GM19023 (cell line): ENCODE measurements around the gene ADAMTS9.

Experiments
- ATAC-seq: cut with Tn5 transposase; IDR thresholded peaks from one replicate; pipeline ENCODE4 v1.9.1; 2021; ENCODE audit warnings: mild to moderate bottlenecking, moderate library complexity; ENCODE audit not compliant: unreplicated experiment

ADAMTS9 gene

DNA sequence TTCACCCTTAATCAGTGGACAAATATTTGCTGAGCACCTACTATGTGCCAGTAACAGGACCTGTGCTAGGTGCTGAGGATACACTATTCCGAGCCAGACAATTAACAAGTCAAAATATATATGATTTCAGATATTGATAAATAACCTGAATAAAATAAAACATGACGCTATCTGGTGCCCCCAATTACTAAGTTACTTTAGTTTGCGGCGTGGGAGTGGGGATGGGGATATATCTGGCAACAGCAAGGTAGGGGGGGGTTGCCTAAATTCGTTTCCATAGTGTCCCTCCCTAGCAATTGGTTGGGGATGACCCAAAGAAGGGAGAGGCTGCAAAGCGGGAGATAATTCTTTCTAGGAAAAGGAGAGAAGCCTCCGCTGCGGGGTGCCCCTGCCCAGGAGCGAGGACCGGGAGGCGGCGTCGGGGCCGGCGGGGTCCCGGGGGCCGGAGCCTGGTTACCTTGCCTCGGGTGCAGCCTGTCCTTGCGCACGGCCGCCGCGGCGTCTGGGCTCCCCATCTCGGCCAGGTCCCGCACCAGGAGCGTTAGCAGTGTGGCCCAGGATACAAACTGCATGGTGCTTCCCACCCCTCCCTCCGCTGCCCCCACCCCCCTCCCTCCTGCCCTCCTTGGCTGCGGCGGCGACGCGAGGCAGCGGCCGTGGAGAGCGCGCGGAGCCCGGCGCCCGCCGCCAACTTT lies 567 bp downstream of the ADAMTS9 start:
- no peak for ATAC-seq

DNA sequence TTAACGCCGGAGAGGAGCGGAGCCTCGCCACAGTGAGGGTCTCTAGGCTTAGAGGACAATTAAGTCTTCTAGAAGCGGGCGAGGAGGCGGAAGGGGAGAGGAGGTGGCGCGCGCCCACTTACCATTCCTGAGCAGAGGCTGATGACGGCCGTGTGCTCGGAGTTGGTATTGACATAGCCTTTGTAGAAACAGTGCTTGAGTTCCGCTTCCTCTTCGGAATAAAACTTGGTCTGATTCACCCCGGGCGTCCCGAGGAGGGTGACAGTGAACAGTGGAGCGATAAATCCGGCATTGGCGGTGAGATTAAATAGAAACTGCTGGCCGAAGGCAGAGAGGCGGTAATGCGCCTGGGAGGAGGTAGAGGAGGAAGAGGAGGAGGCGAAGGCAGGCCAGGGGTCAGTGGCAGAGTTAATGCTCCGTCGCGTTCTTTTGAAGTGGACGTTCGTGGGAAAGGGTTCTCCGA lies 1.3 kb downstream of the ADAMTS9 start:
- no peak for ATAC-seq

DNA sequence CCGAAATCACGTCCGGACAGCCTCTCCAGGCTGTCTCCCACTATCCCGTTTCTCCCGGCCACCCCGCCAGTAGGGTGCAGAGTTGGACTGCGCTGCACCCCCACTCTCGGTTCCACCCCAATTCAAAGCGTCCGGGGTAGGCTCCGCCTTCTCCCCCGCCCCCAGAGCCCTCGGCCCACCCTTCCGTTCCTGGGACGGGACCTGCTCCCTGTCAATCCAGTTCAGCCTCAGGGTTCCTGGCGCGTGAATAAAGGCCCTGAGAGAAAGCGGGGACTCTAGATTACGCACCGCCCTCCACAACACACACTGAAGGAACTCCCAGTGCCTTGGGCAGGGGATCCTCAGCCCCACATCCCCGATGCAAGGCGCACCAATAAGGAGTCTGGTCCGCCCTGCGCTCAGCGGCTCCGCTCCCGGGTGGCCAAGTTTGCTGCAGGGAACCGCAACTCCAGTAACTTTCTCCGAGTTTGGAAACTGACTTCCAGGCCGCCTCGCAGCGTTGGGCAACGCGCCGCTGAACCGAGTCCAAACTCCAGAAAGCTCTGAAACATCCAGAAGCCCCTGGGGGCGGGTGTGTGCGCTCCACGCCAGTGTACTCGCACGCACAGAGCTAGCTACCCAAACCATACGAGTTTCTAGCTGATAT lies 1.9 kb downstream of the ADAMTS9 start:
- no peak for ATAC-seq

DNA sequence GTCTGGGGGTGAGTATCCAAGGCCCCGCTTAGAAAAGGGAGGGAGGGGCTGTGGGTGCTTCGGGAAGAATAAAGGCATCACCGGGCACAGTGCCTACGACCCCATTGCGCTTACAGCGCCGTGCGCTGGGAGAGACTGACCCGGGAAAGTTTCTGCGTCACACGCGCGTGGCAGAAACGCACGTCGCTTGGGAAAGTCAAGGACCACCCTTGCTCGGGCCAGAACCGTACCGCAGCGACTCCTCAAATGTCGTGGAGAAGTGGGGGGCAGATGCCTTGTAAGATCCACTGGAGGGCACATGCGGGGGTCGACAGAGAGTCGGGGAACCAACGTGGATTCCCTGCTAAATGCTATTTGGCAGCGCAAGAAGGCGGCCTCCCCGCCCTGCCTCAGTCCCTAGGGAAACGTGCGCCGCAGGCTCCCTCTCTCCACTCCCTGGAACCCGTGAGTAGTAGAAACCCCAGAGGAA lies 2.4 kb downstream of the ADAMTS9 start:
- ATAC-seq, result no peak

DNA sequence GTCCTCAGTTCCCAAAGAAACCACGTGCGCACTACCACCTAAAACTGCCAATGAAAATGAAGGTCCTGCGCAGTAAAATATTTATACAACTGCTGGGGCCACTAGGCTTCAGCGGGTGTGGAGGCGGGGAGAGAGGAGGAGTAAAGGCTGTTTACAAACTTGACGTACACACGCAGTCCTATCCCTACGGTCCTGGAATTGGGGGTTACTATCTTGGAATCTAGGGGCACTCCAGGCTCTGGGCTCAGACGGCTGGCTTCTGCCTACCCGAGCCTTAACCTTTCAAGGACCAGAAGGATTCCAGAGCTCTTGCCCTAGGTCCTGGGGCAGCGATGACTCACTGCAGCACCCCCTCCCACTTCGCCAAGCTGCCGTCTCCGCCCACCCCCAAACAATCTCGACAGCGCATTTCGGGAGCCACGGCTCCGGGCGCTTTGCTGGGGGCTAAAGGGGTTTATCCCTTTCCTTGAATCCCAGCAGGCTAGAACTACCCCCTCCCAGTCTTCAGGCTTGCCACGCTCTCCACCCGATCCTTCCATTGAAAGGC lies 3.0 kb downstream of the ADAMTS9 start:
- ATAC-seq, result no peak

DNA sequence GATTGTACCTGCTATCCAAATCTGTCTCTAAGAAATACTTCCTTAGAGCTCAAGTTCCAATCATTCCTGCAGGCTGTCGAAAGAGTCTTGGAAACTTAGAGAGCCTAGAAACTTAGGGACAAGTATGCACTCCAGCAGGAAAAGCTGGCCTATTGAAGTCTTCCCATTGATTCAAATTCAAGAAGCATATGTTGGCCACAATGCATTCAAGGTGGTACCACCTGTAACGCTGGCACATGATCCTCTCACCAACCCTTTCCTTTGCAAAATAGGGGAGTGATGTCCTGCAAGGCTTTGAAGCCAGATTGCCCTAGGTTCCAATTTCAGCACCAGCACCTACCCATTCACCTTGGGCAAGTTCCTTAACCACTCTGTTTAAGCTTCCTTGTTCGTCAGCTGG lies 6.0 kb downstream of the ADAMTS9 start:
- ATAC-seq, result no peak

DNA sequence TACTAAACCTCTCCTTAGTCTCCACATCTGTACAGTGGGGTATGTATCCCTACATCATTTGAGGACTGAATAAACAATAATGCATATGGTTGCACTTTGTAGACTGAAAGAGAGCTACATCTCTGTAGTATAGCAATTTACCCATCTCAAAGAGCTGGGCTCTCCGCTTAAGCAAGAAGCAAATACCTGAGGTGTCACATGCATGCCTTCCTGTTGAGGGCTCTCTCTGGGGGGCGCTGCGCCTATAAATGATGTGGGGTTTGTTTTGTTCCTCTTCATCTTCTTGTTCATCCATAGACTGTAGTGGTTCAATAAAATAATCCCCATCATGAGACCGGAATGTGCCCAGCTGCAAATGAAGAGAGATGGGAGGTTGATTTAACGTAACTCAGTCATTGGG lies 6.8 kb downstream of the ADAMTS9 start:
- no peak for ATAC-seq

DNA sequence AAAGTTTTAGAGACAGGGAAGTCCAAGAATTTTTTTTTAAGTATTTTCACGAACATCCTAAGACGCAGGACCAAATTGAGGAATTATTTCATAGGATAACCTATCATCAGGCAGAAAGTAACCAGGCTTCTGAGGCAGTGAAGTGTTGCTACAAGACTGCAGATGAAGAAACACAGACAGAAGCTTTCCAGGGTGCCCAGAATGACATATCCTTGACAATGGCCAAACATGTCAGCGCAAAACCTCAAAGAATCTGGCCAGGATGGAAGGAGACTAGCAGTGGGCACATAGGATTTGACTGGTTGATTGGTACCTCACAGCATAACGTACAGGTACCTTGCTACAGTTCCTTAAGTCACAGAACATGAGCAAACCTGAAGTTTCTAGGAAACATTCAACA lies 7.5 kb downstream of the ADAMTS9 start:
- ATAC-seq, result no peak

DNA sequence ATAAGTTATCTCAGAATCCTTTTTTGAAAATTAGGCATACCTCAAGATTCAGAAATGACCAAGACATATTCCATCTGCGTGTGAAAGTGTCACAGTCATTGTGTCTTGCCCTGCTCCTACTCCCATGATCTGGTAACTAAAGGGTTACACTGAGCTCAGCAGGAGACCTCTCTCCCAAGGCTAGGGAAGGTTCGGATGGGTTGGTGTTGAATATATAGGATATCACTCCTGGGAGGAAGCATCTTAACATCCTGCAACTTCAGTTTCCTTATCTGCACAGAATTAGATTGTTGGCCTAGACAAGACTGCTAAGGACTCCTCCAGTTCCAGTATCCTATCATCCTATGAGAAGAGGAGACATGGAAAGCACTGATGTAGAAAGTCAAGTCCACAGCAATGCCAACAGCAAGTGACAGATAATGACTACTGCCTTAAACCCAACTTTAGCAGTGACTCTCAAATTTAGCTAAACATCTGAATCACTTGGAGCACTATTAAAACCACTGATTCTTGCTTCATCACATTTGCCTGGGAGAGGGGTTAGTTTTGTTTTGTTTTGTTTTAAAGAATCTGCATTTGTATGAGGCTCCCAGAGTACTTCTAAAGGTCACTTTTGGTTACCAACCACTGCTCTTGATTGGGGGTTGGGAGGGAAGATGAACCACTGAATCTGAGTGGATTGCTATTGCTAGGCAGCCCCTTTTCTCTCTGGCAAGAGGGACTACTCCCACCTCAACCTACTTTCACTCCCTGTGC lies 9.7 kb downstream of the ADAMTS9 start:
- ATAC-seq, result no peak

DNA sequence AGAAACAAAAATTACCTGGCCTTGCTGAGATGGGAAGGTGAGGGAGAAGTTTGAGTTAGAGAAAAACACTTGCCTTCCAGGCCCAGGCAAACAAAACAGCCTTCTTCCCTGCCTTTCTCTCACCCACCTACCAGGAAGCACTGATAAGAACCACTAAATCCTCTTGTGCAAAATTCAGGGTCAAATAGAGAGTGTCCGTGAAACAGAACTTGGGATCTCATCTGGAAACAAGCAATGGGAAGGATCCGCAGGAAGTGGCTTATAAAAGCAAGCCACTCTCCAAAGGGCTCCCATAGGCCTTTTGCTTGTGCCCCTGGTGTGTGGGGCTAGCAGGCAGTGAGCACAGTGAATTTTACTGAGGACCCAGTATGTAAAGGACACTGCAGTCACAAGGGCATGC lies 11.0 kb downstream of the ADAMTS9 start:
- ATAC-seq, result no peak

DNA sequence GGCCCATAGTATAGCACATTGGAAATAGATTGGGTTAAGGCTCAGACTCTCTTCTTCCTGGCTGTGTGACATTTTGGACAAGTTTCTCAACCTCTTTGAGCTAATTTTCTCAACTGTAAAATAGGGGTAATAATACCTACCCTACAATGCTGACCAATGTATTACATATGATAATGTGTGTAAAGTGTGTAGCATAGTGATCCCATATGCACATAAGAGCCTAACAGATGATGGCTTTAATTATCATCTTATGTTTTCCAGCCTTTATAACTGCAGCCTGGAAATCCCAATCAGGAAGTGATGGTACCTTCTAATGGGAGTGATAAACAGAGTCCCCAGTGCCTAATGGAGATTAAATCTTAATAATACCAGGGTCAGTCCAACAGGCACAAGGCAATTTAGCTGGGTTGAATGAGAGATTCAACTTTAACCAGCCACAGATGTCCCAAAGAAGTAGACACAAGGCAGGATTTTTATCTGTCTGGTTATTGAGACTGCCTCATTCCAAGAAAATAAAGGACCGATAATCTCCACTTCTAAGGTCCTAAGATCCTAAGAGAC lies 12.0 kb downstream of the ADAMTS9 start:
- no peak for ATAC-seq

DNA sequence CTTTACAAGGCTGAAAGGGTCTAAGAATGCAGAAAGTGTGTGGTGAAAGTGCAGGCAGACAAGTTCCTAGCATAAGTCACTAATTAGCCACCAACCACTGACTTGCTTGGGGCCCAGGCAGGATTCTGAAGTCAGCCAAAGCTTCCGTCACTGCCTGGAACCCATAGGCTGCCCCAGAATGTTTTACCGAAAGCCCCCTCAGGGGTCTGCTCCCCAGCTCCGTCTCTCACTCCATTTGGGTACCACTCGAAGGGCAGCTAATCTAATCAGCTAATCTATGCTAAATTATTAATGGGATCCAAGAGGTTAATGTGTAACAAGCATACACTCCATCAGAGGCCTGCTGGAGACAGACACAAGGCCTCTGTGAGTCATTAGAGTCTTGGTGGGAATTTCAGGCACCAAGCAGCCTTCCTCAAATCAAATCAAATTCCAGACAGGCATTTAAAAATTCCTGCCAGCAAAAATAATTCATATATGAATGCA lies 13.2 kb downstream of the ADAMTS9 start:
- ATAC-seq, result no peak

DNA sequence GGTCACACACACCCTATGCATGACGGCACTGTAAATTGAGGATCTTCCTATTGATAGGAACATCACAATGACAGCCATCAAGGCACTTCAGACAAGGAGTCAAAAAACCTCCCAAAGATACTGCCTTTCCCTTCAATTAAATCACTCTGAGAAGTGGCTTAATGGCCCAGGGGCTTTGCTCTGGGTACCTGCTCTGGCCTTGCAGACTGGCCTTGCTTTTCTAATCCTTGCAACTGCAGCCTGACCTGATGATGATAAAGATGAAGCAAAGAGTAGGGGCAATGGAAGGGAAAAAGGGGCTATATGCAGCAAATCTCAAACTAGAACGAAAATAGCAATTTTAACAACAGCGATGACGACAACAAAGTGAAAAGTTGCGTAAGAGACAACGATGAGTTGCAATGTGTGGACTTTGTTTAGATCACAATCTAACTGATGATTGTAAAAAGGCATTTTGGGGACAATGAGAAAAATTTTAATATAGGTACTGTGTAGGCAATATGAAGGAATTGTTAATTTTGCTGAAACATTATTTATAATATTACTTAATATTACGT lies 14.6 kb downstream of the ADAMTS9 start:
- ATAC-seq, result no peak

DNA sequence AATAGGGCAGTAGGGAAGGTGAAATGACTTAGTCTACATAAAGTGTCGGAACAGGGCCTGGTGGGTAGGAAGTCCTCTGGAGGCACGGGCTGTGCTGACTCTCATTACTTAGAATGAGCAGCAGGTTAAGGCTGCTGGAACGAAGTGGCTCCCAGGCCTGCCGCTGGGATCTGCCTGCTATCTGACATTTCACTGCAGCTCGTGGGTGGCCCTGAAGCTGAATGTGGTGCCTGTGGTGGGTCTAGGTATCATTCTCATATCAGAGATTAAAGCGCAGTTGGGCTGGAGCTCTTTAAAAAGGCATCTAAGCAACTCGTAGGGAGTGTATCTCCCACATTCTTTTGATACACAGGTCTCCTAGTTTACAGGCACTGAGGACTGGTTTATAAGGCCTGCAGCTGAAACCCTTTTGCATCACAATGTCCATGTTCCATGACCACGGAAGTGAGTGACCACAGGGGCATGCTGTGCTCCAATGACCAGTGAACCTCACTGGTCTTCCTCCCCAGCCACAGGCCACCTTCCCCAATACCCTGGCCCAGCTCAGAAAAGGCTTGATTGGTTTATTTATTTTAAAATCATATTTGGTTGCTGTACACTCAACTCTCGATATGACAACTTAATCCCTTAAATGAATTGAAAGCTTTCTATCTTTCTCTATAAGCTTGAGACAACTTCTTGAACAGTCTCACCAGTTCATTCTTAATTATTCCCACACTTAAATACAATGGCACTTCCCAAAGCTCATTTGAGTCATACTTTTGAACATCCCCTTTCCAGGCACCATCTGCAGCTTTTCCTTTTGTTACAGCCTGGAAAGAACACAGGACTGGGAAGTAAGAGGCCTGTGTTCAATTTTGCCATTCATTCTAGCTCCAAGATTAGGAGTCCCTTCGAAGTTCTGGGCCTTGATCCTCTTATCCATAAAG lies 19.0 kb downstream of the ADAMTS9 start:
- no peak for ATAC-seq

DNA sequence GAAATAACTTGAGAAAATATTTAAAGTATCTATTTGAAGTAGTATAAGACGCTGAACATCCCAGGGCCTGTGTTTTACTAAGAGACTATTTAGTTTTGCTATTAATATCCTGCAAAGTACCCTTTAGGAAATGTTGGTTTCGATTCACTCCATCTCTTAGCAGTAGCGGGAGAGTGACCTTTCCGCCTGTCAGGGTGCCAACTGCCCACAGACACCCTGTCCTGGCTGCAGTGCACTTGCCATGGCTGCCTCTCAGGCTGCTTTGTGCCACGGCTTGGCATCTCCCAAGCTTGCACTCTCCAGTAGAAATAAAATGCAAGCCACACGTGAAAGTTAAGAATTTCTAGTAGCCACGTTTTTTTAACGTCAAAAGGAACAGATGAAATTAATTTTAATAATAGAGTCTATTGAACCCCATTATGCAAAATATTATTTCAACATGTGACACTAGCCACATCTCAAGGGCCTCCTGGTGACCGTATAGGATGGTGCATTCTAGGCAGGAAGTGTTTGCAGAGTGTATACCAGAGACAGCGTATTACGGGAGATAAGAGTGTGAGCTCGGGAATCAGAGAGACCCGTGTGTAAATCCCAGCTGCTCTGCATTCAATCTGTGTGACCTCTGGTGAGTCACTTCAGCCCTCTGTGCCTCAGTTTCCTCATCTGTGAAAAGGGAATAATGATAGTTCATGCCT lies 19.8 kb downstream of the ADAMTS9 start:
- ATAC-seq, result no peak

DNA sequence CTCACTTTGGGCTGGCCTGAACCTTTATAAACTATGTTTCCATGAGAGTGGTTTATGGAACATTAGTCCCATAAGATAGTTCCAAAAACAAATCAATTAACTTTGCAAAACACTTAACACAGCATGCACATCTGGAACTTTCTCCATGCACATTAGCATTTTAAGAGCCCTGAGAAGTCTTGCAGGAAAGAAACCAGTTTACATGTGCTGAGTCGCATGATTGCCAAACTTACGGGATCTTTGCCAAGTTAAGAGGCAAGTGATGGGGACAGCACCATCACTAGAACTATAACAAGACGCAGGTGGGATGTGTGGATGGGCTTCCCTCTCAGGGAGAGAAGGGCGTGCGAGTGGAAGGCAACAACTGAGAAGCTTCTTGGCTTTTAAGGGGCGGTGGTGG lies 20.7 kb downstream of the ADAMTS9 start:
- no peak for ATAC-seq

DNA sequence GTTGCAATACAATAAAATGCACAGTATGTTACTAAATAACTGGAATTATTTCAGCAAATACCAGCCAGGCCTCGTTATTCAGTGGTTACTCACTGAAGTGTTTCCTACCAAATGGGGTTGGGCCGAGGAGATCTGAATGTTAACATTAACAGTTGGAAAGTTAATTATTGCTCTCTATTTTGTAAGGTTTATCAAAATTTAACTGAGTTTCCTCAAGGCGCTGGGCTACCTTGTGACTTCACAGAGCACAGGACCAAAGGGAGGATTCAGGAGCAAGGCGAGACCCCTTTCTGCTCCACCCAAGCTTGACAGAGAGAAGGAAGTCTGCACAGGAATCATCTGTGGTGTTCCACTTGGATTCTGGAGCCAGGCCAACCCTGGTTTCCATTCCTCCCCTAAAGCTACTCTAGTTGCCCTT lies 21.6 kb downstream of the ADAMTS9 start:
- ATAC-seq, result no peak

DNA sequence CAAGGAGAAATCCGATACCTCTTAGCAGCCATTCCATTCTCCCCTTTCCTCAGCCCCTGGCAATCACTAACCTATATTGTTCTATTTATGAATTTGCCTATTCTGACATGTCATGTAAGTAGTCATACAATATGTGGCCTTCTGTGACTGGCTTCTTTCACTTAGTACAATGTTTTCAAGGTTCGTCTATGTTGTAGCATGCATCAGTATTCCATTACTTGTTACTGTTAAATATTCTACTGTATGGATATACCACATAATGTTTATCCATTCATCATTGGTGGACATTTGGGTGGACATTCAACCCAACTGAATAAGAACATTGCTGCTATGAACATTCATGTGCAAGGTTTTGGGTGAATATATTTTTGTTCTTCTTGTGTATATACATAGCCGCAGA lies 23.4 kb downstream of the ADAMTS9 start:
- ATAC-seq, result no peak

DNA sequence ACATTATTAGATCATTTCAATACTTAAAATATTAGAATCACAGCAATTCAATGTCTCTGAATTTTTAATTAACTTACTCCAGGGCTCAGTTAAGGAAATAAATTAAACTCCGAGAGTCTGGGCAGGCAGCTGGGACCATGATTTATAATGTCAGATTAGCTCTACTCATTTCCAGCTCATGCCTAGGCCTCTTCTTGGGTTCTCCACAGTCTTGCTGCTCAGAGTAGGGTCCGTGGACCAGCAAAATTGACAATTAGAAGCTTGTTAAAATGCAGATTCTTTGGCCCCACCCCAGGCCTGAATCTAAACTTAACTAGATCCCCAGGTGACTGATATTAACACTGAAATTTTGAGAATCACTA lies 28.2 kb downstream of the ADAMTS9 start:
- ATAC-seq, result no peak
